RWPE2 (cell line): ENCODE measurements around the gene MCU.
"Not testable (repeated sequence)": the region's sequence is repeated elsewhere in the genome, so short reads cannot be mapped to it uniquely, and the experiment has no call there.

Experiments
- ATAC-seq: fragments of 200-7000 bp; cut with Tn5 transposase; 3 replicates; pipeline ENCODE4 v1.9.1; 2021; ENCODE audit warnings: low read depth
- DNase-seq: peaks from one replicate; pipeline ENCODE4 v3.0.0-alpha.2; 2020; ENCODE audit warnings: low spot score
- H3K27ac ChIP-seq: fragments of 450-650 bp; 2 replicates; pipeline ENCODE4 v1.5.1; 2017; ENCODE audit warnings: mild to moderate bottlenecking; ENCODE audit not compliant: poor library complexity, severe bottlenecking
- H3K27me3 ChIP-seq: fragments of 250-450 bp; sonication (Bioruptor Pico); 2 replicates; pipeline ENCODE4 v1.5.1; 2021; ENCODE audit warnings: mild to moderate bottlenecking, moderate library complexity; ENCODE audit not compliant: insufficient read depth, poor library complexity, severe bottlenecking
- H3K36me3 ChIP-seq: fragments of 250-450 bp; sonication (Bioruptor Pico); 2 replicates; pipeline ENCODE4 v1.5.1; 2020; ENCODE audit warnings: low read depth, mild to moderate bottlenecking, moderate library complexity
- H3K4me1 ChIP-seq: fragments of 250-450 bp; sonication (Bioruptor Pico); 2 replicates; pipeline ENCODE4 v1.5.1; 2021; ENCODE audit warnings: mild to moderate bottlenecking, moderate library complexity; ENCODE audit not compliant: insufficient read depth, poor library complexity, severe bottlenecking
- H3K4me3 ChIP-seq: fragments of 250-450 bp; sonication (Bioruptor Pico); 2 replicates; pipeline ENCODE4 v1.5.1; 2021; ENCODE audit warnings: mild to moderate bottlenecking, moderate library complexity; ENCODE audit not compliant: severe bottlenecking
- H3K9me3 ChIP-seq: fragments of 250-450 bp; sonication (Bioruptor Pico); 2 replicates; pipeline ENCODE4 v1.5.1; 2021; ENCODE audit warnings: mild to moderate bottlenecking, moderate library complexity; ENCODE audit not compliant: severe bottlenecking
- CTCF ChIP-seq: fragments of 450-650 bp; IDR thresholded peaks from one replicate; pipeline ENCODE4 v1.5.1; 2017; ENCODE audit warnings: mild to moderate bottlenecking, moderate library complexity; ENCODE audit not compliant: poor library complexity, severe bottlenecking

The MCU gene

GRCh38 chr10:72733989-72734388 is 42.0 kb downstream of the MCU start:
- H3K27me3 ChIP-seq, result no peaks in the 10 kb centered on the region
- no peaks in the 10 kb centered on the region for H3K4me1 ChIP-seq
- H3K36me3 ChIP-seq, result no peaks in the 10 kb centered on the region; the same call in 1 of the 2 replicates
- H3K4me3 ChIP-seq, result no peak overlapping the region
- DNase-seq (no peak), ATAC-seq (no peak)
- no peak overlapping the region for H3K27ac ChIP-seq
- no peak for TF ChIP-seq CTCF
- no peaks in the 10 kb centered on the region for H3K9me3 ChIP-seq

- no peaks in the 10 kb centered on the region for H3K4me1 ChIP-seq
- H3K4me3 ChIP-seq, result no peak overlapping the region
- H3K27ac ChIP-seq, result no peak overlapping the region
- ATAC-seq (no peak), DNase-seq (no peak)
- no peaks in the 10 kb centered on the region for H3K36me3 ChIP-seq
- no peaks in the 10 kb centered on the region for H3K27me3 ChIP-seq
- TF ChIP-seq CTCF, result no peak
- no peaks in the 10 kb centered on the region for H3K9me3 ChIP-seq
These were observed 43.5 kb downstream of the MCU start for GRCh38 chr10:72735288-72735936.

DNA sequence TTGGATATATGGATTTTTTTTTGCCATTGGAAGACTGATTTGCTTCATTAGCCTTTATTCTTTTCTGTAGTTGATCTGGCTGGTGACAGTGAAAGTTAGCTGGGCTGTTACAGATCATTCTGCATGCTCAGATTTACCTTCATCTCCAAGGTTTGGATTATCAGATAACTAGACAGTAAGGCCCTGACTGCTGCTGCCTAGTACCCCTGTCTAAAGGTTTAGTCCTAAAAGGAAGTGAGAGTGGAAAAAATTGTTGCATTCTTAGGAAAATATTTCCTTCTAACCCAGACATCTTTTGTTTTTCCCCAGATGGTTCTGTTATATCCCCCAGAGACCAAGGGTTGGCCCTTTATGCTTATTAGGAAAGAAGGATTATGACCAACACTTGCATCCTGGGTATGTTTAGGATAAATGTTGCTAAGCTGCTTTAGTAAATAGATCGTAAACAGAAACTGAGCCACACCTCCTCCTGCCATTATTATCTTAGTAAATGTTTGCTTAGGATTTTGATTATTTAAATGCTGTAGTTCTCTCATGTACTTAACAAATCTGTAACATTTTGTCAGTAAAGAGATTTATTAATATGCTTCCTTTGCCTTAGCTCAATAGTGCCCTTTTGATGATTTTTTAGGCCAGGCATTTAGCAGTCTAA is 44.4 kb downstream of the MCU start:
- Histone ChIP-seq H3K9me3 (no peaks in the 10 kb centered on the region), H3K4me1 (no peaks in the 10 kb centered on the region), H3K36me3 (no peaks in the 10 kb centered on the region), H3K27me3 (no peaks in the 10 kb centered on the region), H3K4me3 (no peak overlapping the region), H3K27ac (no peak overlapping the region)
- TF ChIP-seq CTCF, result no peak
- ATAC-seq, result no peak
- DNase-seq, result no peak

DNA sequence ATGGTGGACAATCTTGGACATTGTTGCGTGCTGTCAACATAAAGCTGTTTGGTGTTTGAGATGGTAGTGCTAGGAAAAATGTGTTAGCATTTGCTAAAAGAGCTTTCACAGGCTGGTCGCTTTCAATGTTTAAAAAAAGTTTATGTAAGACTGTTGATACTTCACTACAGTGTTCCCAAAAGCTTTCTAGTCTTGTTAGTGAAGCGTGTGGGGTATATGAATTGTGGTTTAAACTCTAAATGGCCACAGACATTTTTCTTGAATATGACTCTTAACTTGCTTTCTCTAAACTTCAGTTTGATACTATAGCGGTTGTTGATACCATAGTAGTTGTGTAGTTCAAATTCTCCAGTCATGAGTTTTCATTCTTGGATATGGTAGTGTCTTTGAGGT is 44.9 kb downstream of the MCU start:
- no peak overlapping the region for H3K27ac ChIP-seq
- H3K27me3 ChIP-seq, result no peaks in the 10 kb centered on the region
- H3K9me3 ChIP-seq, result no peaks in the 10 kb centered on the region
- no peaks in the 10 kb centered on the region for H3K36me3 ChIP-seq
- TF ChIP-seq CTCF, result no peak
- no peak for DNase-seq
- no peaks in the 10 kb centered on the region for H3K4me1 ChIP-seq
- no peak overlapping the region for H3K4me3 ChIP-seq
- no peak for ATAC-seq

- not testable (repeated sequence) for H3K27me3 ChIP-seq, DNase-seq, H3K9me3 ChIP-seq, H3K27ac ChIP-seq, H3K36me3 ChIP-seq, ATAC-seq, H3K4me3 ChIP-seq, H3K4me1 ChIP-seq
These were observed 45.4 kb downstream of the MCU start for GRCh38 chr10:72737357-72737756.
